Measurements from ENCODE around the gene NDEL1. TPM values are rescaled to one million over a fixed set of nuclear protein-coding genes. Genes with fewer than 3 reads are reported as not detected.
"Not testable (repeated sequence)": the region's sequence is repeated elsewhere in the genome, so short reads cannot be mapped to it uniquely, and the experiment has no call there.

The NDEL1 gene, protein sequence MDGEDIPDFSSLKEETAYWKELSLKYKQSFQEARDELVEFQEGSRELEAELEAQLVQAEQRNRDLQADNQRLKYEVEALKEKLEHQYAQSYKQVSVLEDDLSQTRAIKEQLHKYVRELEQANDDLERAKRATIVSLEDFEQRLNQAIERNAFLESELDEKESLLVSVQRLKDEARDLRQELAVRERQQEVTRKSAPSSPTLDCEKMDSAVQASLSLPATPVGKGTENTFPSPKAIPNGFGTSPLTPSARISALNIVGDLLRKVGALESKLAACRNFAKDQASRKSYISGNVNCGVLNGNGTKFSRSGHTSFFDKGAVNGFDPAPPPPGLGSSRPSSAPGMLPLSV
- 75.9 TPM for total RNA-seq

DNA sequence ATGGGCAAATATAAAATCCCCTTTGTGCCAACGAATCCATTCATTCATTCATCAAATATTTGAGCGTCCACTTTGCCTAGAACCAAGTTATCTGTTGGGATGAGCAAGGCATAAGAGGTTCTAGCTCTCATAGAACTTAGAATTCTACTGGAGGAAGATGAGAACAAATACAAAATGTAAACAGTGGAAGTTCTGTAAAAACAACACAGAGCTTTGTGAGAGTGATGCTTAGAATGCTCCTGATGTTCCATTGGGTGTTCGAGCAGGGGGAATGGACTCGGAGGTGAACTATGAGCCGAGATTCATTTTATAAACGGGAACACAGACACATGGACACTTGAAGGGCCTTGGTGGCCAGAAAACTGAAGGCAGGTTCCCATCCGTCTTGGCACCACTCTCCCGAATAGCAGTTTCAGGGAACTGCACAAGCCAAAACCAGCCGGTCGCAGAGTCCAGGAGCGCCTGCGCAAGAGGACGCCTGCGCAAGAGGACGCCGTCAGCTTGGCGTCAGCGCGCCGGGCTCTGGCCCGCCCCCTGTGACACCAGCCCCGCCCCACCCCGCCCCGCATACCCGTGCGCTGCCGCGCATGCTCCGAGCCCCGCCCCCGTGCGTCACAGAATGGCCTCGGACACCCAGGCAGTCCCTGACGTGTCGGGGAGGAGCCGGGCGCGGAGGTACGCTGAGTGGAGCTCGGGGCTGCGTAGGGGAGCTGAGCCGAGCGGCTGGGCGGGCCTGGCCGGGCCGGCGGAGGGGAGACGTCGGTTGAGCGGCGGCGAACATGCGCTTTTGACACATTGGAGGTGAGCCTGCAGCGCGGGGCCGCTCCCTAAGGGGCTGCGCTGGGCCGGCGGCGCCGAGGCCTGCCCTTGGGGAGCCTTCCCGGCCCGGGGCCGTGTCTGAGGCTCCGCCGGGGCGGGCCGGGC lies at the start of gene NDEL1:
NDEL1 (plus strand) TSS at position 640 of the 924 bp plus-strand sequence. CDS start 8,388 bp downstream, outside the sequence.
- peak; percentile 97 for ATAC-seq

DNA sequence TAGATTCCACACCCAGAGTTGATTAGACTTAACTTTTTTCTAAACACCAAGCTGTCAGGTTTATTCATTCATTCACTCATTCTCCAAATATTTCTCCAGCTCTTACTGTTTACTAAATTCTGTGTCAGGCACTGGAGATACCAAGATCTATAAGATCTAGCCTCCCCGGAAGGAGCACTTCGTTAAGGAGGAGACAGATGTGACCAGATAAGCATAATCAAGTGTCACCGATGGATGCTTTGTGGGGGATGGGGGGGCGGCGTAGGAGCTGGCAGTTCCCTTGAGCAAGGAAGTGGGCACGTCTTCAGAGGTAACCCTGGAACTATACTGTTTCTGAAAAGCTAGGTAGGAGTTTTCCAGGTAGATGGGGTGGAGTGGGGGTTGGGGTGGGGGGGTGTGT lies 48.8 kb upstream of the NDEL1 start:
- no peak for ATAC-seq

DNA sequence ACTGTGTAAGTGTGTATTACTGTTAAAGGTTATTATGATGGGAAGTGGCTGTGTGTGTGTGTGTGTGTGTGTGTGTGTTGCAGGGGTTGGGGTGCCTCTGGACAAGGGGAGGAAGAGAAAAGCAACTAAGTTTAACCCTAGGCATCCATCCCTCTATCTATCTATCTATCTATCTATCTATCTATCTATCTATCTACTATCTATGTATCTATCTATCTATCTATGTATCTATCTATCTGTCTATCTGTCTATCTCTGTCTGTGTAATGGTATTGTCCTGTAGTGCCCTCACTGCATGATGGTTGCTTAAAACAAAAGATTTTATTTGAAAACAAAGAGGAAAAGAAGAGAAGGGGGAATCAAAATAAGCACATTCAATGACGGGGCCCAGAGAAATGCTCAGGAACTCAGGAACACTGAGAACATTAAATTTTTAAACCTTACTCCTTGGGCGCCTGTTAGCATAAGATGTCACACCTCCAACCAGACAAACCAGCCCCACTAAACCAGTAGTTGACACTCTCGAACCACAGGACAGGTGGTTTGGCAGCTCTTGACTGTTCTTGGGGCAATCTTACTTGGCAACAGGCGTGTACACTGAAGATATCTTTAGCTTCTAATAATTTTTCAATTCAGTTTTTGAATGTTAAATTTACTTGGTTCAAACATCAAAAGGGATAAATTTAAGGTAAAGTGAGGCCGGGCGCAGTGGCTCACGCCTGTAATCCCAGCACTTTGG lies 47.6 kb upstream of the NDEL1 start:
- peak; percentile 22 for ATAC-seq

DNA sequence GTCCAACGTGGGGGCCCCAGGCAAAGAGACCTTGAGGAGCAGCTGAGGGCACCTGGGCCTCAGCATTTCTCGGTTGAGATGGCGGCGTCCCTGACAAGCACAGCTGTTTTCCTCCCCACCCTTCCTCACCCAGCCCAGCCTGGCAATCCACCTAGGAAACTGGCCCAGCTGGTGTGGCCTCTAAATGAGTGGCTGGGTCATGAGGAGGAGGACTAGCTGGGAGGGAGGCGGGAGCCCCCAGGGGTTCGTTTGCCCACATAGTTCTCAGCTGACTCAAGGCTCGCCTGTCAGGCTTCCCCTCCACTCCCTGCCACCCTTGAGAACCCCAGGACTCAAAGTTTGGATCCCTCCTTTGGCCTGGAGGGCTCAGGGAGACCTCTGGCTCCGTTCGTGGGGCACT lies 44.0 kb upstream of the NDEL1 start:
- ATAC-seq, result peak; percentile 81

DNA sequence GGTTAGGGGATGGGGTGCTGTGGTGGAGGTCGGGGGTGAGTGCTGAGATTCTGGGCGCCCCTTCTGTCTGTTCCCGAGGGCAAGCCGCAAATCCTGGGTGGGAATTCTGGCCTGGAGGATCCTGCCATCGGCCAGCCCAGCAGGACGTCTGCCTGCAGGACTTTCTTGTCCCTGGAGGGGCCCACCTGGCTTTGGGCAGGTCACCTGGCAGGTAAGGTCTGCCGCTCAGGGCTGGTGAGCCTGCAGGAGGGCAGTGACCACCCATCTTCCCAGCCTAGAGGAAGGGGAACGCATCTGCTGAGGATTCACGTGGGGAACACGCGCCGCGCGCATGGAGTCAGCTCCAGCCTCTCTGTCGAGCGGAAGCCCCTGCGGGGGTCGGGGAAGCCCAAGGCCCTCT lies 43.4 kb upstream of the NDEL1 start:
- no peak for ATAC-seq

DNA sequence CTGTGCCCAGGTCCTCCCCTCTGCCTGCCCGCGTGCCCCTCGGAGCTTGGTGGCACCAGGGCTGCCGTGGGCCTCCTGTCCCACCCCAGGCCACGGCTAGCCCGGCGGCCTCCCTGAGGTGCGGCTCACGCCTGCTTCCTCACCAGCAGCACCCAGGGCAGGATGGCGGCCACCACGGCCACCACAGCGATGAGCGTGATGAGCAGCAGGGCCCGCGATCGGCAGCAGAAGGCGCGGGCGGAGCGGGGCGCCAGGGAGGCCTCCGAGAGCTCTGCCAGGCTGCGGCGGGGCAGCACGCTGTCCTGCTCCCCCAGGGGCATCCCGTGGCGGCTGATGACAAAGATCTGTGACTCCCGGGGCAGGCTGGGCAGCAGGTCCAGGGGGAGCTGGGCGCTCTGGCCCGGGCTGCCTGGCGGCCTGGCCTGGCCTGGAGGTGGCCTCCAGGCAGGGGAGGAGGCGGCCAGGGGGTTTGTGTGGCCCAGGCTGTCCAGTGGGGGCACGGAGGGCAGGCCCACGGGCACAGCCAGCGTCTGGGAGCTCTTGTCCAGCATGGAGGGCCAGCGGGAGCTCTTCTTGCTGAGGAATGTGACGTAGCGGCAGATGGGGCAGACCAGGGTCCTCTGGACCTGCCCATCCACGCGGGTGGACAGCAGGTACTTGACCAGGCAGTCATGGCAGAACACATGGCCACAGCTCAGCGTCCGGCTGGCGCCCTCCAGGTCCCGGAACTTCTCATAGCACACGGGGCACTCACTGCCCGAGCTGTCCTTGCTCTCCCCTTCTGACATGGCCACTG lies 42.8 kb upstream of the NDEL1 start:
- no peak for ATAC-seq

DNA sequence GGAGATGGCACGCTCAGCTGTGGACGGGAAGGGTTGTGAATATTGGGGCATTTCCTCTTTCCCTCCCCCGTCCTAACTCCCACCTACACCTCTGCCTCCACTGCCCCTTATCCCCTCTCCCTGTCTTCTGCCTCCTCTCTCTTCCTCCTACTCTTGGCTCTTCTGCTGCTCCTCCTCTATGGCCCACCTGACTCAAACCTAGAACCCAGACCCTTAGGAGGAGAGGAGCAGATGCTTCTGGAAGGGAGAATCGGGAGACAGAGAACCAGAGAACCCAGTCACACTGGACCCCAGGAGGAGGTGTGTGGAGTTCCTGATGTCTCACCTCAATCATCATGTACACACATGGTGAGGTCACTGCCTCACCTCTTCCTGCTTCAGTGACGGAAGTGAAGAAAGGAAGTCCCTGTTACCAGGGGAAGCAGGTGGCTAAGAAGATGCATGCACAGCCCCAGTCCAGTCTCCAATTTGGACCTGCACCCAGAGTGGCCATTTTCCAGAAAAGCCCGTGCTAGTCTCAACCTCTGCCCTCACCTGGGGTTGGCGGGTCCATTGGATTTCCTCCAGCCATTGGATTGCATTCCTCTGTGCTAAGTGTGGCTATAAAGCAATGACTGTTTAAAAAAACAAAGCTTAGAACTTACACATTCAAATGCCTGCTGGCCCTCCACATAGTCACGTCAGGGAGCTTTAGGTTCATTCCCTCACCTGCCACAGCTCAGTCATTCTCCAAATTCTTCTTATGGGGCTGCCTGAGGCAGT lies 42.0 kb upstream of the NDEL1 start:
- peak; percentile 78 for ATAC-seq

DNA sequence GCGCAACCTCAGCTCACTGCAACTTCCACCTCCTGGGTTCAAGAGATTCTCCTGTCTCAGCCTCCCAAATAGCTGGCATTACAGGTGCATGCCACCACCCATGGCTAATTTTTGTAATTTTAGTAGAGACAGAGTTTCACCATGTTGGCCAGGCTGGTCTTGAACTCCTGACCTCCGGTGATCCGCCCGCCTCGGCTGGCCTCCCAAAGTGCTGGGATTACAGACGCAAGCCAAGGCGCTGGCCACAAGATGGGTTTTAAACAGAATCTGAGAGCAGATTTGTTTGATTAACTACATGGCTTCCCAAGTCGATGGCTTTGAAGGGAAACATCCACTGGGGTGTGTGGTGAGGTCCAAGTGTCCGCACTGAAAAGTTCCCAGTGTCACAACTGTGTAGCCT lies 41.2 kb upstream of the NDEL1 start:
- not testable (repeated sequence) for ATAC-seq

DNA sequence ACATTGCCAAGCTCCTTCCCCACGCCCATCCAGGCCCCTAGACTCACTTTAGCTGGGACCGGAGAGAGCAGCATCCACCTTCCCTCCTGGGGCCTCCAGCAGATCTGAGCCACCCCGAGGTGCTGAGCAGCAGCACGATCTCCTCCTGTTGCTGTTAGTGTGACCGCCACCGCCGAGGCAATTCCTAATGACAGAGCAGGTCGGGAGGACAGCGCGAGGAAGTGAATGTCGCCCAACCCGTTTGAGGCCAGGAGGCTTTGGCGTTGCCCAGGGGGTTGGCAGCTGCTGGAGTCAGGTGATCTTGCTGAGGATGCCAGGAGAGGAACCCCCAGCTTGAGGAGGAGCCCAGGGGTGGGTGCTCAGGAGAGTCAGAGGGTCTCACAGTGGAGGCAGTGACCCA lies 38.0 kb upstream of the NDEL1 start, which contains the start of gene RNF222:
RNF222 (minus strand) TSS at position 192 of the 400 bp plus-strand sequence. CDS start 4,366 bp downstream, outside the sequence.
- ATAC-seq, result peak; percentile 70

DNA sequence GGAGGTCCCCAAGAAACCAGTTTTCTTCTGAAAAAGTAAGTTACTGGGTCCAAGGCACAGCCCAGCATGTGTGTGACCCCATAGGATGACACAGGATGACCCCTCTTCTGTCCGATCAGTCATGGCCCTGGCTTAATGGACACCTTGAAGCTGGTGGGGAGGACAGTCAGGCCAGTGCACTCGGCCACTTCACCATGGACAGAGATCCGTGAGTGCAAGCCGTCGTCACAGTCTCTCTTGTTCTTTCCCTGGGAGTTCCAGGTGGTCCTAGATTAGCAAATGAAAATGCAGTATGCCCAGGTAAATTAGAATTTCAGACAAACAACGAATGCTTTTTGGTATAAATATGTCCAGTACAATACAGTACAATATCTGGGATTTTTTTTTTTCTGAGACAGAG lies 36.7 kb upstream of the NDEL1 start:
- ATAC-seq, result no peak

DNA sequence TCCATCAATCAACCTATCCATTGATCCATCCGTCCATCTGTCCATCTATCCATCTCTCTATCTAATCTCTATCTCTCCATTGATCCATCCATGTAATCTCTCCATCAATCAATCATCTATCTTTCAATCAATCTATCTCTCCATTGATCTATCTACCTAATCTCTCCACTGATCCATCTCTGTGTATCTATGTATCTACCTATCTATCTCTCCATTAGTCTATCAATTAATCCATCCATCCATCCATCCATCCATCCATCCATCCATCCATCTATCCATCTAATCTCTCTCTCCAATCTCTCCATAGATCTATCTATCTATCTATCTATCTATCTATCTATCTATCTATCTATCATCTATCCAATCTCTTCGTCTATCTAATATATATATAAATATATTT lies 34.6 kb upstream of the NDEL1 start:
- ATAC-seq, result no peak

DNA sequence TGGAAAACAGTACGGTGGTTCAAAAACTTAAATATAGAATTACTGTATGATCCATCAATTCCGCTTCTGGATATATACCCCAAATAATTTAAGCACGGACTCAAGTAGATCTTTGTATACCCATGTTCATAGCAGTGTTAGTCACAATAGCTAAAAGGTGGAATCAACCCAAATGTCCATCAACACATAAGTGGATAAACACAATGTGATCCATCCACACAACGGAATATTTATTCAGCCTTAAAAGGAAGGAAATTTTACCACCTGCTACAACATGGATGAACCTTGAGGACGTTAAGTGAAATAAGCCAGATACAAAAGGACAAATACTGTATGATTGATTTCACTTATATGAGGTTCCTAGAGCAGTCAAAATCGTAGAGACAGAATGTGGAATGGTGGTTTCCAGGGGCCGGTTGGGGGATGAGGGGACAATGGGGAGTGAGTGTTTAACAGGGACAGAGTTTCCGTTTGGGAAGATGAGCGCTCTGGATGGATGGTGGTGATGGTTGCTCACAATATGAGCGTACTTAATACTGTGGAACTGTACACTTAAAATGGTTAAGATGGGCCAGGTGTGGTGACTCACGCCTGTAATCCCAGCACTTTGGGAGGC lies 32.7 kb upstream of the NDEL1 start:
- ATAC-seq, result no peak

DNA sequence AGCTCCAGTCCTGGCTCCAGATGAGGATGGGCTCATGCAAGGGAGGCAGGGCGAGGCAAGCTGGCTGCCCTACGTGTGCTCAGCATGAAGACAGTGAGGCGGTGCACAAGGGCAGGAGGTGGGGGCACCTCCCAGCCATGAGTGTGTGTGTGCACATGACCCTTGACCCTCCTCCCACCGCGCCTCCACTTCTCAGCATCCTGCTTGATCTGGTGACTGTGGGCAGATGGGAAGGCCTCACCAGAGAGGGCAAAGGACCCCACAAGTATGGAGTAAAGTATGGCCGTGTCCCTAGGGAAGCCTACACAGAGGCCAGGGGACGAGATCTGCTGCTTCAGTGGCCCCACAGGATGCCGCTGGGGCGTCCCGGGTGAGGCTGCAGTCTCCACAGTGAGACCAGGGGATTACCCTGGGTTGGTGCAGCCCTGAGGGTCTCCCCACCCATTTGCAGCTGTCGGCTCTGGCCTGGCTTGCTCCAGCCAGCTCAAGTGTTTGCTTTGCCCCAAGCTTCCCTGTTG lies 30.1 kb upstream of the NDEL1 start:
- ATAC-seq, result no peak

DNA sequence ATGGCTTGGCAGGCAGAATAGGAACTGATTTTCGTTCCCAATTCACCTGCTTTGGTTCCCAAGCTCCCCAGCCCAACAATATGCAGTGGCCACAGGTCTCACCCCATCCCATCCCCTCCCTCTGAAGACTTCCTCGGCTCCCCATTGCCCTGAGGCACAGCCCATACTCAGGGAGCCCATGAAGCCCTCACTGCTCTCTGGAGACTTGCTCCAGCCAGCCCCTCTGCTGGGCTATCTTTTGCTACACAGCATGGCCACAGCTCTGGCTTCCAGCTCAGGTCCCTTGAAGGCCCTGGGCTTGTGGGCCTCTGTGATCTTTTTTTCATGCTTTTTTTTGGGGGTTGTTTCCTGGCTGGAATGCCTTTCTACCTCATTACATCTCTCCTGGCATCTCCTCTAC lies 29.5 kb upstream of the NDEL1 start:
- no peak for ATAC-seq

DNA sequence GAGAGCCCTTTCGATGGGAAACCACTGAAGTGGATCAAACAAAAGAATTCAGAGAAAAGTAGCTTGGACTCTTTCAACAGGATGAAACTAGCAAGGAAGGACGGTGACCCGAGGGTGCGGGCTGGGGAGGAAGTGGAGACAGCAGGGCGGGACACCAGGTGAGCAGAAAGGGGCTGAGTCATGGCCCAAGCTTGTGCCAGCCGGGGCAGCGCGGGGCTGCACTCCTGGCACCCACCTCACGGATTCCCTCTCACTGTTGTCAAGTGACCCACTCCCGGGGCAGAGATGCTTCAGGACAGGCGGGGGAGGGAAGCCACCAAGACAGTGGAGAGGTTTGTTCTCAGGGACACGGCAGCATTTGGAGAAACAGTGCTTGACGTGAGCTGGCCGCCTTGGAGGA lies 27.3 kb upstream of the NDEL1 start:
- ATAC-seq, result peak; percentile 86

DNA sequence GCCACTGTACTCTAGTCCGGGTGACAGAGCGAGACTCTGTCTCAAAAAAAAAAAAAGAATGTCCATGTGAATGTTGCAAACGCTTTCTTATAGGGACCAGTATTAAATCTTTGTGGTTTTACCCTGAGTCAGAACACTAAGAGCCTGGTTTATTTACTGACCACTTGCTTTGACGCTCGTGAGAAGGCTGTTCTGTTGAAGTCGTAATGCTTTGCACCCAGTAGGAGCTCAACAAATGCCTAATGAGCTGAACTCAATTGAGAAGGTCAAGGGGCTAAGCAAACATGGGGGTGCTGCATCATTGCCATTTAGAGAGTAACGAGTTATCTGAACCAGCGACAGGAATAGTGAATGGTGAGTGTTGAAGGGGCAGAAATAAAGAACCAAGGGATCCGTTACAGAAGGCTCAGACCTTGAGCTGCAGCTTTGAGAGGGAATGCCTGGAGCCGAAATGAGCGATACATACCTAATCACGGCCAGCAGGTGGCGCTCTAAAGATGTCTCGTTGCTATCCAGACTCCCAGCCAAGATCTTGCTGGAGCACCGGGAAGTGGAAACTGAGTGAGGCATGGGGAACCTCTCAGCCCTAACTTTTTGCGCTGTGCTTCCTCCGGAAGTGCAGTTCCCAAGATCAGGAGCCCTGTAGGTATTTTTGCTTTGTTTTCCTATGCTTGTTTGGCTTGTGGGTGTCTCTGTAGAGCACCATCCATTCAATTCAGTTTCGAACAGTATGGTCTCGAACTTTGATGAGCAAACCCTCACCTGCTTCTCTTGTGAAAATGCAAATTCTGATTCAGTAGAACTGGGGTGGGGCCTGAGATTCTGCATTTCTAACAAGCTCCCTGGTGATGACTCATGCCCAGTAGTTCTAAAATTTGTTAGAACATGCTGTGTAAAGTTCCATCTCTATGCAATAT lies 25.5 kb upstream of the NDEL1 start:
- peak; percentile 79 for ATAC-seq

DNA sequence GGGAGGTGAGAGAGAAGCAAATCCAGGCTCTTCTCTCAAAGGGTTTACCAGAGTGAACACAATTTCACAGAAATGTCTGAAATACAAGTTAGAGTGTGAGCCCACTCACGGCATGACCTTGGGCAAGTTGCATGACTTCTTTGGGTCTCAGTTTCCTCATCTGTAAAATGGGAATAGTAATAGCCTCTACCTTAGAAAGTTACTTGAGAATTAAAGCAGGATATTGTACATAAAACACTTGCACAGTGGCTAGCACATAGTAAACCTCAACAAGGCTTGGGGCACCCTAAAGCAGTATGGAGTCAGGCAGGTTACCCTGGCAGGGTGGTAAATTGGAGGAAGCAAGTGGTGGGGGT lies 24.8 kb upstream of the NDEL1 start:
- no peak for ATAC-seq

DNA sequence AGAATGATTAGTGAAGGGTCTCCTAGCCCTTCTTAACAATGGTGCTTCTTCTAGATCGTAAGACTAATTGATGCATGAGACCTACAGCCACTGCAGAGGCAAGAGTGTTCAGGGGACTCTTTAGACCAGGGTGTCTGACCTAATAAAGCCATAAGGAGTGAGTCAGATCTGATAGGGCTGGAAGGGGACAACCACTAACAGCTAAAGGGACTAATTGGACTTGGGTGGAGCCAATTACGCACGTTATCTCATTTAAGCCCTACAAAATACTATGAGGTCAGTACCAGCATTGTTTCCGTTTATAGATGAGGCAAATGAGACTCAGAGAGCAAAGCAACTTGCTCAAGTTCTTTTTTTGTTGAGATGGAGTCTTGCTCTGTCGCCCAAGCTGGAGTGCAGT lies 23.6 kb upstream of the NDEL1 start:
- ATAC-seq, result no peak

DNA sequence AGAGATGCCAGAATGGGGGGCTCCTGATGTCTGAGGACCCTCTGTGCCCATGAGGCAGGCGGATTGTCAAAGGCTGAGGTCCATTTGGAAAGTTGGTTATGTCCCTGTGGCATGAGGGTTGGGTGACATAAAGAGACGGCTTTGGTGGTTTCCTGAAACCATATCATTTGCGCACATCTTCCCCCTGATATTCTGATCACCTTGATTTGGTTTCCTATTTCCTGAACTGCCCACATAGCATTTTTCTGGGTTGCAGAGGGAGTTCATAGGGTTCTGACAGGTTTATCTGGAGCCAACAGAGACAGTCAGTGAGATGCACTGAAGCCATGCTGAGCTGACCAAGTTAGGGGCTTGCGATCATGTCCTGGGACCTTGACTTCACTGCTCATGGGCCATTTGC lies 22.4 kb upstream of the NDEL1 start:
- no peak for ATAC-seq

DNA sequence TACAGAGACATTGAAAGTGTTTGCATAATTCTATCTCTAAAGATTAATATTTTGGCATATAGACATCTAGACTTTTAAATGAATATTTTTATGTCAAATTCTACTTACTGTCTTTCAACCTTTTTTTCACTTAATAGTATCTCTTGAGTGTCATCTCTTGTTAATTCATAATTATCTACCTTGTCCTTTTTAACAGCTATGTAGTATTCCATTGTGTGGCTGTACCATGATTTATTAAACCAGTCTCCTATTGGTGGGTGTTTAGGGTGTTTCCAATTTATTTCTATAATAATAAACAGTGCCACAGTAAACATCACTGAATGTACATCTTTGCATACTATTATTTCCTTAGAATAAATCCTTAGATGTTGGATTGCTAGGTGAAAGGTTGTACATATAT lies 21.7 kb upstream of the NDEL1 start:
- ATAC-seq, result no peak
